ENCODE results near the gene PSMC3IP. TPM values are rescaled to one million over a fixed set of nuclear protein-coding genes. Genes with fewer than 3 reads are reported as not detected.

The PSMC3IP gene
- total and polyA plus RNA-seq, 2 of the 4 experiments (the other 2 are of a cell fraction) = 5.6 to 9.8 TPM

DNA sequence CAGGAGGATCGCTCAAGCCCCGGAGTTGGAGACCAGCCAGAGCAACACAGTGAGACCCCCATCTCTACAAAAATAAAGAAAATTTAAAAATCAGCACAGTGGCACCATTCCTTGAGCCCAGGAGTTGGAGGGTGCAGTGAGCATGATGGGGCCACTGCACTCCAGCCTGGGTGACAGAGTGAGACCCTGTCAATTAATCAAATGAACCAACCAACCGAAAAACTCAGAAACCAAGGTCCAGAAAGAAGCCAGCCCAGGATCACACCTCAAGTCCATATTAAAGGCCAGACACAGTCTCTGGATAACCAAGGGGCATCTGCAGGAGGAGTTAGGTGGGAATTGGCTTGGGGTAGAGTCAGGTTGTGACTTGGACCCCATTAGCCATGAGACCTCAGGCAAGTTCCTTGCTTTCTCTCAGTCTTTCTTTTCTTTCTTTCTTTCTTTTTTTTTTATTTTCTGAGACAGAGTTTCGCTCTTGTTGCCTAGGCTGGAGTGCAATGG is 22.4 kb downstream of the PSMC3IP start:
- TF ChIP-seq MXI1 (IDR thresholded peaks at IDR 0.05; ENCODE audit: borderline replicate concordance, low read depth, low read length) (no peak), NFE2L2 (IDR thresholded peaks at IDR 0.05; ENCODE audit: low read depth, low read length) (no peak), RAD21 (IDR thresholded peaks at IDR 0.05; ENCODE audit: low read length) (no peak), SMC3 (IDR thresholded peaks at IDR 0.05; ENCODE audit: low read depth, low read length) (no peak), BHLHE40 (IDR thresholded peaks at IDR 0.05; ENCODE audit: low read depth, low read length) (no peak), POLR2A (IDR thresholded peaks at IDR 0.05; ENCODE audit: low read depth, low read length) (no peak), CEBPB (IDR thresholded peaks at IDR 0.05; ENCODE audit: low read depth, low read length) (no peak), RCOR1 (IDR thresholded peaks at IDR 0.05; ENCODE audit: insufficient replicate concordance, low read length) (no peak), MAFK (IDR thresholded peaks at IDR 0.05; ENCODE audit: low read depth, low read length) (no peak), MAZ (IDR thresholded peaks at IDR 0.05; ENCODE audit: borderline replicate concordance, low read depth, low read length) (no peak), RFX5 (IDR thresholded peaks at IDR 0.05; ENCODE audit: low read depth, low read length) (no peak), CHD1 (IDR thresholded peaks at IDR 0.05; ENCODE audit: low read depth, low read length) (no peak)
- TF ChIP-seq, protein P1, sequence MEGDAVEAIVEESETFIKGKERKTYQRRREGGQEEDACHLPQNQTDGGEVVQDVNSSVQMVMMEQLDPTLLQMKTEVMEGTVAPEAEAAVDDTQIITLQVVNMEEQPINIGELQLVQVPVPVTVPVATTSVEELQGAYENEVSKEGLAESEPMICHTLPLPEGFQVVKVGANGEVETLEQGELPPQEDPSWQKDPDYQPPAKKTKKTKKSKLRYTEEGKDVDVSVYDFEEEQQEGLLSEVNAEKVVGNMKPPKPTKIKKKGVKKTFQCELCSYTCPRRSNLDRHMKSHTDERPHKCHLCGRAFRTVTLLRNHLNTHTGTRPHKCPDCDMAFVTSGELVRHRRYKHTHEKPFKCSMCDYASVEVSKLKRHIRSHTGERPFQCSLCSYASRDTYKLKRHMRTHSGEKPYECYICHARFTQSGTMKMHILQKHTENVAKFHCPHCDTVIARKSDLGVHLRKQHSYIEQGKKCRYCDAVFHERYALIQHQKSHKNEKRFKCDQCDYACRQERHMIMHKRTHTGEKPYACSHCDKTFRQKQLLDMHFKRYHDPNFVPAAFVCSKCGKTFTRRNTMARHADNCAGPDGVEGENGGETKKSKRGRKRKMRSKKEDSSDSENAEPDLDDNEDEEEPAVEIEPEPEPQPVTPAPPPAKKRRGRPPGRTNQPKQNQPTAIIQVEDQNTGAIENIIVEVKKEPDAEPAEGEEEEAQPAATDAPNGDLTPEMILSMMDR (conservative IDR thresholded peaks at IDR 0.05; ENCODE audit: low read depth, low read length) = no peak
- TF ChIP-seq, protein P2, sequence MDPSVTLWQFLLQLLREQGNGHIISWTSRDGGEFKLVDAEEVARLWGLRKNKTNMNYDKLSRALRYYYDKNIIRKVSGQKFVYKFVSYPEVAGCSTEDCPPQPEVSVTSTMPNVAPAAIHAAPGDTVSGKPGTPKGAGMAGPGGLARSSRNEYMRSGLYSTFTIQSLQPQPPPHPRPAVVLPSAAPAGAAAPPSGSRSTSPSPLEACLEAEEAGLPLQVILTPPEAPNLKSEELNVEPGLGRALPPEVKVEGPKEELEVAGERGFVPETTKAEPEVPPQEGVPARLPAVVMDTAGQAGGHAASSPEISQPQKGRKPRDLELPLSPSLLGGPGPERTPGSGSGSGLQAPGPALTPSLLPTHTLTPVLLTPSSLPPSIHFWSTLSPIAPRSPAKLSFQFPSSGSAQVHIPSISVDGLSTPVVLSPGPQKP (IDR thresholded peaks at IDR 0.05; ENCODE audit: borderline replicate concordance, low read depth, low read length) = no peak
- TF ChIP-seq, protein P3, sequence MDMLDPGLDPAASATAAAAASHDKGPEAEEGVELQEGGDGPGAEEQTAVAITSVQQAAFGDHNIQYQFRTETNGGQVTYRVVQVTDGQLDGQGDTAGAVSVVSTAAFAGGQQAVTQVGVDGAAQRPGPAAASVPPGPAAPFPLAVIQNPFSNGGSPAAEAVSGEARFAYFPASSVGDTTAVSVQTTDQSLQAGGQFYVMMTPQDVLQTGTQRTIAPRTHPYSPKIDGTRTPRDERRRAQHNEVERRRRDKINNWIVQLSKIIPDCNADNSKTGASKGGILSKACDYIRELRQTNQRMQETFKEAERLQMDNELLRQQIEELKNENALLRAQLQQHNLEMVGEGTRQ (IDR thresholded peaks at IDR 0.05; ENCODE audit: low read depth, low read length) = no peak
- Histone ChIP-seq H3K23ac (ENCODE audit: low read depth, low read length) (peak overlapping the region; percentile 89), H4K5ac (ENCODE audit: low read depth, low read length) (peak overlapping the region; percentile 95), H3K9me3 (ENCODE audit: control insufficient read depth, insufficient read depth, low read length) (no peaks in the 10 kb centered on the region), H3K4ac (ENCODE audit: low read depth, low read length) (peak overlapping the region; percentile 87), H3K27ac (ENCODE audit: insufficient read depth, low read length) (peak overlapping the region; percentile 98), H2AK5ac (ENCODE audit: low read depth, low read length) (peak overlapping the region; percentile 96), H4K20me1 (ENCODE audit: insufficient read depth, low read length) (no peaks in the 10 kb centered on the region), H3K36me3 (ENCODE audit: control insufficient read depth, insufficient read depth, low read length) (peaks cover 4% of the 10 kb centered on the region; the same call in 1 of the 2 replicates), H4K8ac (ENCODE audit: low read depth in 2 of 2, low read length in 2 of 2) (peak overlapping the region; percentile 97 to 98), H3K9me1 (ENCODE audit: insufficient read depth, low read length) (no peaks in the 10 kb centered on the region), H2BK15ac (ENCODE audit: low read depth, low read length) (no peak overlapping the region), H2BK120ac (ENCODE audit: low read depth, low read length) (peak overlapping the region; percentile 56; the same call in 1 of the 2 replicates), H3K14ac (replicated peaks; ENCODE audit: low read depth, low read length) (peak overlapping the region; percentile 93), H3K4me1 (ENCODE audit: control insufficient read depth, insufficient read depth, low read length) (peaks cover 5% of the 10 kb centered on the region), H3K79me1 (ENCODE audit: low read depth in 1 of 2, low read length in 2 of 2) (peaks cover 11 to 45% of the 10 kb centered on the region in 2 experiments), H3K56ac (ENCODE audit: extremely low read depth, insufficient read depth, low read length) (peak overlapping the region; percentile 78), H3K9ac (ENCODE audit: low read depth, low read length) (peak overlapping the region; percentile 98), H2AFZ (replicated peaks; ENCODE audit: low read length, poor library complexity) (peak overlapping the region; percentile 90), H2BK20ac (ENCODE audit: low read depth, low read length) (no peak overlapping the region), H3K18ac (ENCODE audit: low read depth, low read length) (peak overlapping the region; percentile 79), H3K27me3 (ENCODE audit: control insufficient read depth, insufficient read depth, low read length) (no peaks in the 10 kb centered on the region), H2BK5ac (ENCODE audit: low read depth, low read length, poor library complexity, severe bottlenecking) (peak overlapping the region; percentile 83), H4K91ac (ENCODE audit: insufficient read depth, low read depth, low read length) (peak overlapping the region; percentile 84), H3K4me3 (ENCODE audit: insufficient read depth, low read depth, low read length) (peak overlapping the region; percentile 95), H2AK9ac (replicated peaks; ENCODE audit: low read depth, low read length, poor library complexity) (peak overlapping the region; percentile 90), H3K4me2 (ENCODE audit: low read depth, low read length) (peak overlapping the region; percentile 88)
- ChIA-PET CTCF (no interaction called here), POLR2A (ENCODE audit: unreplicated experiment) (no interaction called here)
- intact Hi-C loops (cut with micrococcal nuclease) (no loop called here), dilution Hi-C loops (cut with HindIII; ENCODE audit: low sequenced_read_pairs, unreplicated experiment) (no loop called here), in situ Hi-C loops (cut with MboI; ENCODE audit: low sequenced_read_pairs) (no loop called here)
- peak; percentile 1 for ATAC-seq (ENCODE audit: low read depth)
- BruUV-seq (replicated peaks) = no TSS peak
- DNase-seq = no peak
- no CpG with 5 or more reads among the region's 4 CpGs for WGBS, 2 experiments (ENCODE audit: extremely low coverage in 2 of 2, insufficient read length in 1 of 2)
